Motor neuron (in vitro differentiated cells): ENCODE measurements around the gene TLR7. TPM values are rescaled to one million over a fixed set of nuclear protein-coding genes. Genes with fewer than 3 reads are reported as not detected.

Experiments
- ATAC-seq, 8 experiments: fragments of 200-7000 bp; cut with Tn5 transposase; replicated peaks in 6 of 8; 2 replicates each; pipeline ENCODE4 v1.8.0; 2021; ENCODE audit warnings: mild to moderate bottlenecking in 8 of 8, moderate library complexity in 8 of 8
- H3K27ac ChIP-seq, 2 donors: fragments of 250-450 bp; sonication (Bioruptor Pico); 2 replicates each; pipeline ENCODE4 v1.9.0; 2021; ENCODE audit warnings: antibody characterized with exemption in 2 of 2, mild to moderate bottlenecking in 2 of 2, moderate library complexity in 1 of 2
- H3K4me1 ChIP-seq, 2 donors: fragments of 250-450 bp; sonication (Bioruptor Pico); replicated peaks in 1 of 2; 2 replicates each; pipeline ENCODE4 v1.6.1; 2021; ENCODE audit warnings: antibody characterized with exemption in 2 of 2, mild to moderate bottlenecking in 2 of 2, moderate library complexity in 1 of 2
- H3K4me3 ChIP-seq, 5 donors: fragments of 250-450 bp; sonication (Bioruptor Pico); 2 replicates each; pipeline ENCODE4 v1.9.0; 2021; ENCODE audit warnings: antibody characterized with exemption in 5 of 5, mild to moderate bottlenecking in 5 of 5, moderate library complexity in 4 of 5
- WGBS, 10 experiments: fragments of 450-650 bp; shearing (Covaris generic); methylation state at CpG; one replicate each; pipeline ENCODE4 v1.0.0; 2022; 5-methylcytosine and 5-hydroxymethylcytosine counted together
- in situ Hi-C, 9 experiments: fragments of 400-800 bp; cut with MboI; loops; one replicate each; pipeline ENCODE4 v1.15.0; 2021; ENCODE audit warnings: low sequenced_read_pairs in 9 of 9, low pct_unique_long_range_greater_than_20kb in 2 of 9; ENCODE audit not compliant: unreplicated experiment in 9 of 9
- total RNA-seq, 8 experiments: library from RNA; unstranded; fragments of 300-600 nt; gene quantifications; 2 replicates each; pipeline versions ENCODE4 v1.2.3 to v1.2.4, GENCODE V29; 2022

TLR7 gene
- total RNA-seq, 8 experiments from 2014 or later: 0.05 to 0.31 (median 0.11) TPM; not detected in 4

DNA sequence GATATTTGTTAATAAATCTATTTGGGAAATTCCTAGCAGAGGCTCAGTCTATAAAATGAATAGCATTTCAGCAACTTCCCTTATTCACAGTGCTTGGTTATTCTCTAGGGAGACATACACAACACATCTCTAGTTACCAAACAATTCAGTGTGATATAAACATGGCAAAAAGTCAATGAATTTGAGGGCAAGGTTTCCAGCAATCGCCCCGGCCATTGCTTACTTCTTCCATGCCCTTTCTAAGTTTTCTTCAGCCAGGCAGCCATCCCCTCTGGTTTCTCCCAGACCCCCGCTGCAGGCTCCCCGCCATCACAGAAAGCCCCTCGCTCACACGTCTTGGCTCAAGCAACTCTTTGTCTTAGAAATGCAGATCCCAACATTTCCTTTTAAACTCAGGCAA is 4.4 kb downstream of the TLR7 start:
- Histone ChIP-seq H3K4me3 (no peak overlapping the region), H3K4me1 (no peaks in the 10 kb centered on the region), H3K27ac (no peak overlapping the region)
- ATAC-seq: no peak
- in situ Hi-C loops: no loop called here
- no CpG with 5 or more reads among the region's 6 CpGs for WGBS, 10 experiments

DNA sequence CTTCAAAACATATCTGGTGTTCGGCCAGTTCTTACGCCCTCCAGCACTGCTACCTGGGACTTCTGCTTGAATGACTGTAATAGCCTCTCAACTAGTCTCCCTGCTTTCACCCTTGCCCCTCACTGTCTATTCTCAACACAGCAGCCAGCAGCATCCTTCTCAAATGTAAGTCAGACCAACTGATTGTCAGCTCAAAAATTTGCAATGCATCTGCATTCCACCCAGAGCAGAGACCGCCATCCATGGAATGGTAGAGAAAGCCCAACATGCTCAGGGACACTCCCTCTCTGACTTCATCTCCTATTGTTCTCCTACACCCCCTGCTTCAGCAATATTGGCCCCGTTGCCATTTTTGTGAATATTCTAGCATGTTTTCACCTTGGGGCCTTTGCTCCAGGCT is 5.9 kb downstream of the TLR7 start:
- in situ Hi-C loops: no loop called here

DNA sequence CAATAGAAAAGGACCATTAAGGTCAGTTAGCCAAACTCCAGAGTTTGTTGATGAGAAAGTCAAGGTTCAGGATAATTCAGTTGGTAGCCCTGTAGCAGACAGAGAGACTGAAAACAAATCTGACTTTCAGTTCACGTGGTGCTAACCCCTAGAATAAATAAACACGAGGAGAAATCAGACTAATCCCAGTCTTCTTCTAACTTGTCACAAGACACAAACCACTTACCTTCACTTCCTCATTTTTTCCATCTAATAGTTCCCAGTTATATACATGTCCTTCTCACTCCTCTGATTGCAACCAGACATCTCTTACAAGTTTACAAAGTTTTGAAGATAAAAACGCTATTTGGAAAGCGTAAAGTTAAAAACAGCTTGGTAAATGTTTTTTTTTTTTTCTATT is 7.7 kb downstream of the TLR7 start:
- Histone ChIP-seq H3K27ac (no peak overlapping the region), H3K4me3 (no peak overlapping the region), H3K4me1 (no peaks in the 10 kb centered on the region)
- 6 to 89% (median 75%) methylated on average over 2 to 4 of the region's 4 CpGs; no CpG with 5 or more reads in 5 of the 10 experiments for WGBS, 10 experiments
- in situ Hi-C loops: no loop called here
- no peak for ATAC-seq

More for the DNA sequence above, 5.9 kb downstream of the TLR7 start:
- H3K4me1 ChIP-seq: no peaks in the 10 kb centered on the region
- WGBS, 10 experiments: 36 to 100% (median 60%) methylated on average over 1 to 2 of the region's 4 CpGs; no CpG with 5 or more reads in 7 of the 10 experiments
- H3K4me3 ChIP-seq: no peak overlapping the region
- H3K27ac ChIP-seq: no peak overlapping the region
- peak in 2 of 8 experiments; percentile 40 to 42 for ATAC-seq

DNA sequence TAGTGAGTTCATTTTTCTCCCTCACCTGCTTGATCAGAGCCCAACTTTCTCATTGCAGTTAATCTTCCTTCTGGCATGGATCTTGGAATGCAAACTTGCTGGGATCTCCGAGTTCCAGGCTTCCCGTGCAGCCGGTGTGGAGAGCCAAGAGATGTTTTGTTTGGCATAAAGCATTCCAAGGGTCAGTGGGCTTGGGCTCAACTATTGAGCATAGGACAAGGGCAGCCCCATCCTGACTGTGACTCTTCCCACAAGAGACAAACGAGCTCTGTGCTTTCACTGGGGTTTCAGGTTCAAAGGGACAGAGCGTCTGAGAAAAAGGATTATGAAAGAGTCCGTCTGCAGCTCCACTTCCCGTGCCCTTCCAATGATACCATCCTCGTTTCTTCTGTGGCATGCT is 10.5 kb downstream of the TLR7 start:
- Histone ChIP-seq H3K27ac (no peak overlapping the region), H3K4me1 (no peaks in the 10 kb centered on the region), H3K4me3 (no peak overlapping the region)
- ATAC-seq: no peak
- WGBS, 10 experiments: 0 to 90% (median 49%) methylated on average over 1 to 6 of the region's 8 CpGs; no CpG with 5 or more reads in 6 of the 10 experiments
- in situ Hi-C loops: no loop called here

DNA sequence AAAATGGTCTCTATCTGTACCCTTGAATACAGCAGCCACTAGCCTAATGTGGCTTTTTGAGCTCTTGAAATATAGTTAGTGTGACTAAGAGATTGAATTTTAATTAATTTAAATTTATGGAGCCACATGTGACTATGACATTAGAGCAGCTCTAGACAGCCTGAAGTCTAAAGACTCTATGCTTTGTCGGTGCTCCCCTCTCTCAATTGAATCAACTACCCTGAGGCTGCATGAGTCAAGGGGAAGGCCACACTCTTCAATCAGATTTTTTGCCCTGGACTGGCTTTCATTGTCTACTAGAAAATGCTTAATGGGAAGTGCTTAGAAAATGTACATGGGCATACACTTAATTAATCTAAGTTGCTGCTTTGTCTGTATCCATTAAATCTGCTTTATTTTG is 11.7 kb downstream of the TLR7 start:
- 40 to 67% methylated on average over 1 of the region's 1 CpG; no CpG with 5 or more reads in 8 of the 10 experiments for WGBS, 10 experiments
- Histone ChIP-seq H3K27ac (no peak overlapping the region), H3K4me3 (no peak overlapping the region), H3K4me1 (no peaks in the 10 kb centered on the region)
- in situ Hi-C loops: no loop called here
- peak in 7 of 8 experiments; percentile 36 to 83 (median 65) for ATAC-seq

GRCh38 chrX:12881914-12882313 is 15.0 kb downstream of the TLR7 start:
- Histone ChIP-seq H3K4me3 (no peak overlapping the region), H3K4me1 (no peaks in the 10 kb centered on the region), H3K27ac (no peak overlapping the region)
- no peak for ATAC-seq
- 0 to 100% (median 56%) methylated on average over 1 to 2 of the region's 2 CpGs; no CpG with 5 or more reads in 6 of the 10 experiments for WGBS, 10 experiments
- in situ Hi-C loops: no loop called here

DNA sequence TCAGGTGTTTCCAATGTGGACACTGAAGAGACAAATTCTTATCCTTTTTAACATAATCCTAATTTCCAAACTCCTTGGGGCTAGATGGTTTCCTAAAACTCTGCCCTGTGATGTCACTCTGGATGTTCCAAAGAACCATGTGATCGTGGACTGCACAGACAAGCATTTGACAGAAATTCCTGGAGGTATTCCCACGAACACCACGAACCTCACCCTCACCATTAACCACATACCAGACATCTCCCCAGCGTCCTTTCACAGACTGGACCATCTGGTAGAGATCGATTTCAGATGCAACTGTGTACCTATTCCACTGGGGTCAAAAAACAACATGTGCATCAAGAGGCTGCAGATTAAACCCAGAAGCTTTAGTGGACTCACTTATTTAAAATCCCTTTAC is 18.6 kb downstream of the TLR7 start:
- in situ Hi-C loops: no loop called here
- no peaks in the 10 kb centered on the region for H3K4me1 ChIP-seq
- no peak overlapping the region for H3K27ac ChIP-seq
- no peak for ATAC-seq
- 0 to 80% (median 44%) methylated on average over 1 to 5 of the region's 5 CpGs; no CpG with 5 or more reads in 6 of the 10 experiments for WGBS, 10 experiments
- H3K4me3 ChIP-seq: no peak overlapping the region

GRCh38 chrX:12886545-12886944 is 19.7 kb downstream of the TLR7 start:
- 6 to 100% (median 68%) methylated on average over 3 of the region's 3 CpGs; no CpG with 5 or more reads in 6 of the 10 experiments for WGBS, 10 experiments
- in situ Hi-C loops: no loop called here

GRCh38 chrX:12887141-12887540 is 20.3 kb downstream of the TLR7 start:
- 30 to 100% (median 81%) methylated on average over 1 to 2 of the region's 2 CpGs; no CpG with 5 or more reads in 6 of the 10 experiments for WGBS, 10 experiments
- Histone ChIP-seq H3K4me1 (no peaks in the 10 kb centered on the region), H3K4me3 (no peak overlapping the region), H3K27ac (no peak overlapping the region)
- in situ Hi-C loops: no loop called here
- ATAC-seq: no peak

More at GRCh38 chrX:12886545-12886944, 19.7 kb downstream of the TLR7 start:
- ATAC-seq: no peak
- no peak overlapping the region for H3K27ac ChIP-seq
- no peaks in the 10 kb centered on the region for H3K4me1 ChIP-seq
- no peak overlapping the region for H3K4me3 ChIP-seq

GRCh38 chrX:12887767-12888166 is 20.9 kb downstream of the TLR7 start:
- no peaks in the 10 kb centered on the region for H3K4me1 ChIP-seq
- no peak overlapping the region for H3K27ac ChIP-seq
- ATAC-seq: no peak
- no peak overlapping the region for H3K4me3 ChIP-seq
- in situ Hi-C loops: no loop called here
- WGBS, 10 experiments: 69 to 80% methylated on average over 1 to 3 of the region's 3 CpGs; no CpG with 5 or more reads in 8 of the 10 experiments

GRCh38 chrX:12890467-12890866 is 23.6 kb downstream of the TLR7 start:
- in situ Hi-C loops: loop anchor here in 1 of 9 experiments (10.0 kb wide), 1 partner anchor 76 kb away; no protein-coding TSS in a partner anchor
- Histone ChIP-seq H3K27ac (no peak overlapping the region), H3K4me3 (no peak overlapping the region), H3K4me1 (no peaks in the 10 kb centered on the region)
- 64 to 83% methylated on average over 1 to 4 of the region's 5 CpGs; no CpG with 5 or more reads in 8 of the 10 experiments for WGBS, 10 experiments
- ATAC-seq: no peak

DNA sequence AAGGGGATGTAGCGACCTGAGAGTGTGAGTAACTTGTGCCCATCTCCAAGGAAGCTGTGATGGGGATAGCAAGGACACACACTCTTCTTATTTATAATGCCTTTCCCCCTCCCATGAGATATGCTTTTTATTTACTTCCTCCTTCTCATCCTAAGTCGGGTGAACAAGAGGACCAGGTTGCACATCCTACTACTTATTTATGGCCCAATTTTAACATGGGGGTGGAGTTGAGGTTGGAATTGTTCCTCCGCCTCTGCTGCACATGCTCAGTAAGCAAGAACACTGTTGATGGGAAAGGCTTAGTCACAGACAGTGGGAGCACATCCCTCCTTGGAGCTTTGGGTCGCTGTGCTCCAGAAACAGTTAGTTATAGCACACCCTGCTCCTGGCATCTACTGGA is 24.3 kb downstream of the TLR7 start:
- ATAC-seq: no peak
- Histone ChIP-seq H3K4me1 (no peaks in the 10 kb centered on the region), H3K4me3 (no peak overlapping the region), H3K27ac (no peak overlapping the region)
- 53% methylated on average over 3 of the region's 4 CpGs; no CpG with 5 or more reads in 9 of the 10 experiments for WGBS, 10 experiments
- in situ Hi-C loops: loop anchor here in 1 of 9 experiments (10.0 kb wide), 1 partner anchor 76 kb away; no protein-coding TSS in a partner anchor

DNA sequence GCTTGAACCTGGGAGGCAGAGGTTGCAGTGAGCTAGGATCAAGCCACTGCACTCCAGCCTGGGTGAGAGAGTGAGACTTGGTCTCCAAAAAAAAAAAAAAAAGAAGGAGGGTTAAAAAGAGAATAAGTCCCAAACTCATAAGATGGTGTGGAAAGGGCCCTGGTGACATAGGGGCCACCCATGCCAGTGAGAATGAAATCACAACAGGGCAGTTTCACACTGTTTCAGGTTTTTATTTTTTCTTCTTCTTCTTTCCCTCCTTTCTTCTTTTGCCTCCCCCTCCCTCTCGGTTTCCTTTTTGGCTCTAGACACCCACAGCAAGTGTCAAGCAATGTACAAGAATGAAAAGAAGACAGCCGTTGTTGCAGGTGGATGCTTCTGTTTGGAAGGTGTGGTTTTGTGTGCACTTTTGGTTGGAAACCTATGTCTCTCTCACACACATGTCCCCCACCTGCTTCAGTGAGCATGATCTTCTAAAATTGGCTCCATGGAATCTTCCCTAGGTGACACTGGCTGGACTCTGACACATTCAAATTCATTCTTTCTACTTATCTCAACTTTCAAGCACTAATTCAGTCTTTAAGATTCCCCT is 25.1 kb downstream of the TLR7 start:
- 0% methylated on average over 1 to 2 of the region's 2 CpGs; no CpG with 5 or more reads in 8 of the 10 experiments for WGBS, 10 experiments
- Histone ChIP-seq H3K4me1 (no peaks in the 10 kb centered on the region), H3K4me3 (no peak overlapping the region), H3K27ac (no peak overlapping the region)
- no peak for ATAC-seq
- in situ Hi-C loops: loop anchor here in 1 of 9 experiments (10.0 kb wide), 1 partner anchor 77 kb away; no protein-coding TSS in a partner anchor

DNA sequence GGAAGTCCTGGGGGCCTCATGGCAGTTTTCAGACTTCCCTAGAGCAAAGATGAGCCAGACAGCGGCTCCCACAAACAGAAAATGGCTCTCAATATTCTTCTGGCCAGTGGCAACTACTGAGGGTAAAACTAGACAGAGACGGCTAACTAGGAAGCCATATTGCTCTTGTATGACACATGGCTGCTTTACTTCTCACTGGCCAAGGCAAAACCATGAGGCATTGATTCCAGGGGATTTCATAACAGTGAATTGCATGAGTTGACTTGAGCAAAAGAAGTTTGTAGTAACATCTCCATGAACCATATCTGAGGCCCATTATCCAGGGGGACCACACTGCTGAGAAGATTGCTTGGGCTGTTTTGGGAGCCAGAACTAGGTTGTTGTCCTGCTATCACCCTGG is 25.8 kb downstream of the TLR7 start:
- no peak overlapping the region for H3K4me3 ChIP-seq
- no peak for ATAC-seq
- no peak overlapping the region for H3K27ac ChIP-seq
- in situ Hi-C loops: loop anchor here in 1 of 9 experiments (10.0 kb wide), 1 partner anchor 78 kb away; no protein-coding TSS in a partner anchor
- H3K4me1 ChIP-seq: no peaks in the 10 kb centered on the region
- WGBS, 10 experiments: 0 to 100% (median 85%) methylated on average over 1 to 2 of the region's 2 CpGs; no CpG with 5 or more reads in 7 of the 10 experiments
